ENCODE measurements around the gene TMEM232. TPM values are rescaled to one million over a fixed set of nuclear protein-coding genes. Genes with fewer than 3 reads are reported as not detected.
A peak's percentile ranks its signal among the peaks of the same experiment; 100 is the strongest.

TMEM232 gene
- total and polyA plus RNA-seq, 2 donors from 2014 or later = 4.8 to 11.3 TPM

- no peaks in the 10 kb centered on the region for H3K4me1 ChIP-seq (ENCODE audit: control insufficient read depth in 2 of 3, insufficient read depth in 2 of 3, low read depth in 1 of 3, low read length in 3 of 3)
- no peak overlapping the region for H3K27ac ChIP-seq (ENCODE audit: low read depth in 2 of 2, low read length in 2 of 2)
- no peak for FAIRE-seq
- no peak for DNase-seq
- no peaks in the 10 kb centered on the region for H3K36me3 ChIP-seq (ENCODE audit: control insufficient read depth in 2 of 3, insufficient read depth in 3 of 3, low read length in 3 of 3)
- intact Hi-C loops (cut with DNase I) = no loop called here
- no peak overlapping the region for H3K9ac ChIP-seq (ENCODE audit: low read length in 3 of 3)
- no peak overlapping the region for H3K4me3 ChIP-seq (ENCODE audit: low read length in 3 of 3)
- TF ChIP-seq CTCF (IDR thresholded peaks at IDR 0.05; ENCODE audit: borderline replicate concordance, extremely low read depth, insufficient read depth) = no peak
- H3K9me3 ChIP-seq (ENCODE audit: control insufficient read depth in 2 of 3, insufficient read depth in 1 of 3, low read length in 3 of 3) = no peaks in the 10 kb centered on the region
- no peaks in the 10 kb centered on the region for H3K27me3 ChIP-seq (ENCODE audit: control insufficient read depth, insufficient read depth, low read length)
Observed at GRCh38 chr5:110435207-110435606, 291.3 kb downstream of the TMEM232 start.

GRCh38 chr5:110431603-110432002 is 294.9 kb downstream of the TMEM232 start:
- Histone ChIP-seq H3K36me3 (ENCODE audit: control insufficient read depth in 2 of 3, insufficient read depth in 3 of 3, low read length in 3 of 3) (no peaks in the 10 kb centered on the region), H3K4me3 (ENCODE audit: low read length in 3 of 3) (no peak overlapping the region), H3K9ac (ENCODE audit: low read length in 3 of 3) (no peak overlapping the region), H3K9me3 (ENCODE audit: control insufficient read depth in 2 of 3, insufficient read depth in 1 of 3, low read length in 3 of 3) (no peaks in the 10 kb centered on the region), H3K27me3 (ENCODE audit: control insufficient read depth, insufficient read depth, low read length) (no peaks in the 10 kb centered on the region), H3K4me1 (ENCODE audit: control insufficient read depth in 2 of 3, insufficient read depth in 2 of 3, low read depth in 1 of 3, low read length in 3 of 3) (no peaks in the 10 kb centered on the region), H3K27ac (ENCODE audit: low read depth in 2 of 2, low read length in 2 of 2) (no peak overlapping the region)
- no peak for FAIRE-seq
- no peak for DNase-seq
- intact Hi-C loops (cut with DNase I) = no loop called here
- no peak for TF ChIP-seq CTCF (IDR thresholded peaks at IDR 0.05; ENCODE audit: borderline replicate concordance, extremely low read depth, insufficient read depth)

GRCh38 chr5:110414360-110414759 is 312.1 kb downstream of the TMEM232 start:
- no peak overlapping the region for H3K4me3 ChIP-seq (ENCODE audit: low read length in 3 of 3)
- H3K4me1 ChIP-seq (ENCODE audit: control insufficient read depth in 2 of 3, insufficient read depth in 2 of 3, low read depth in 1 of 3, low read length in 3 of 3) = no peaks in the 10 kb centered on the region
- H3K36me3 ChIP-seq (ENCODE audit: control insufficient read depth in 2 of 3, insufficient read depth in 3 of 3, low read length in 3 of 3) = no peaks in the 10 kb centered on the region
- no peaks in the 10 kb centered on the region for H3K27me3 ChIP-seq (ENCODE audit: control insufficient read depth, insufficient read depth, low read length)
- TF ChIP-seq CTCF (IDR thresholded peaks at IDR 0.05; ENCODE audit: borderline replicate concordance, extremely low read depth, insufficient read depth) = peak; percentile 19
- H3K27ac ChIP-seq (ENCODE audit: low read depth in 2 of 2, low read length in 2 of 2) = no peak overlapping the region
- H3K9me3 ChIP-seq (ENCODE audit: control insufficient read depth in 2 of 3, insufficient read depth in 1 of 3, low read length in 3 of 3) = no peaks in the 10 kb centered on the region
- H3K9ac ChIP-seq (ENCODE audit: low read length in 3 of 3) = no peak overlapping the region
- FAIRE-seq (no peak), DNase-seq (peak in 1 of 5 donors; percentile 36)
- intact Hi-C loops (cut with DNase I) = no loop called here

- H3K27me3 ChIP-seq (ENCODE audit: control insufficient read depth, insufficient read depth, low read length) = no peaks in the 10 kb centered on the region
- intact Hi-C loops (cut with DNase I) = no loop called here
- no peaks in the 10 kb centered on the region for H3K4me1 ChIP-seq (ENCODE audit: control insufficient read depth in 2 of 3, insufficient read depth in 2 of 3, low read depth in 1 of 3, low read length in 3 of 3)
- DNase-seq (no peak), FAIRE-seq (no peak)
- no peaks in the 10 kb centered on the region for H3K36me3 ChIP-seq (ENCODE audit: control insufficient read depth in 2 of 3, insufficient read depth in 3 of 3, low read length in 3 of 3)
- no peak overlapping the region for H3K27ac ChIP-seq (ENCODE audit: low read depth in 2 of 2, low read length in 2 of 2)
- TF ChIP-seq CTCF (IDR thresholded peaks at IDR 0.05; ENCODE audit: borderline replicate concordance, extremely low read depth, insufficient read depth) = no peak
- H3K4me3 ChIP-seq (ENCODE audit: low read length in 3 of 3) = no peak overlapping the region
- H3K9ac ChIP-seq (ENCODE audit: low read length in 3 of 3) = no peak overlapping the region
- H3K9me3 ChIP-seq (ENCODE audit: control insufficient read depth in 2 of 3, insufficient read depth in 1 of 3, low read length in 3 of 3) = no peaks in the 10 kb centered on the region
Observed at GRCh38 chr5:110413856-110414255, 312.6 kb downstream of the TMEM232 start.

All from kidney (tissue), 14 donors.